Measurements from ENCODE around the gene FBP2.
A peak's percentile ranks its signal among the peaks of the same experiment; 100 is the strongest.
"Not testable (repeated sequence)": the region's sequence is repeated elsewhere in the genome, so short reads cannot be mapped to it uniquely, and the experiment has no call there.

The FBP2 gene

DNA sequence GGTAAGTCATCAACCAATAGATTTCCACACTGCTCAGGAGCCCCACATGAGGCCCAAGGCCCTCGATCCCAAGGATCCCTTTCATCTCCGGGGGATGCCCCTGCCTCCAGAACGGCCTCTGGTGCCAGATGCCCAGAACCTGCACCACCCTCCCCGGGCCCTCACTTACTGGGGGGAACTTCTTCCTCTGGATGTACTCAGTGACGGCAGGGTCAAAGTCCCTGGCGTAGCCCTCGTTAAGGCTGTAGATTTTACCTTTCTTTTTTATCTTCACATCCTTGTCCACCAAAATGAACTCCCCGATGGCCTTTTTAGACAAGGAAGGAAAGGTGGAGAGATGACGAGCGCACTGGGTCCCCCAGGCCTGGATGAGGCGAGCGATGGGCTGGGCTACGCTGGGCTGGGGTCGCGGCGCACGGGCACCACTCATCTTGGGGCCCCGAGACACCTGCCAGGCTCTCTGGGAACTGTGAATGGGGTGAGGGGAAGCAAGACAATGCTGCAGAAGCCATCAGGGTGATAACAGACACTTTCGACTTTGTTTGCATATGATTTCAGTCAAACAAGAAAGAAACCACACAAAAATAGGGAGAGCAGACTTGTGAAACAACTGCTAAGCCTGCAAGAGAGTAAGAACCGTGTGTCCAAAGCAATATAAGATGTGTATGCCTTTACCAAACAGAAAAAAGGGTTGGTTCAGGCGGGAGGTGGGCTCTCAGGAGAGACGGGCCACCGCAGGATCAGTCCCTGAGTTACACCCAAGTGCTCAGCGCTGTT is 13.2 kb upstream of the FBP2 start:
- no peak for DNase-seq (ENCODE audit: low spot score)

DNA sequence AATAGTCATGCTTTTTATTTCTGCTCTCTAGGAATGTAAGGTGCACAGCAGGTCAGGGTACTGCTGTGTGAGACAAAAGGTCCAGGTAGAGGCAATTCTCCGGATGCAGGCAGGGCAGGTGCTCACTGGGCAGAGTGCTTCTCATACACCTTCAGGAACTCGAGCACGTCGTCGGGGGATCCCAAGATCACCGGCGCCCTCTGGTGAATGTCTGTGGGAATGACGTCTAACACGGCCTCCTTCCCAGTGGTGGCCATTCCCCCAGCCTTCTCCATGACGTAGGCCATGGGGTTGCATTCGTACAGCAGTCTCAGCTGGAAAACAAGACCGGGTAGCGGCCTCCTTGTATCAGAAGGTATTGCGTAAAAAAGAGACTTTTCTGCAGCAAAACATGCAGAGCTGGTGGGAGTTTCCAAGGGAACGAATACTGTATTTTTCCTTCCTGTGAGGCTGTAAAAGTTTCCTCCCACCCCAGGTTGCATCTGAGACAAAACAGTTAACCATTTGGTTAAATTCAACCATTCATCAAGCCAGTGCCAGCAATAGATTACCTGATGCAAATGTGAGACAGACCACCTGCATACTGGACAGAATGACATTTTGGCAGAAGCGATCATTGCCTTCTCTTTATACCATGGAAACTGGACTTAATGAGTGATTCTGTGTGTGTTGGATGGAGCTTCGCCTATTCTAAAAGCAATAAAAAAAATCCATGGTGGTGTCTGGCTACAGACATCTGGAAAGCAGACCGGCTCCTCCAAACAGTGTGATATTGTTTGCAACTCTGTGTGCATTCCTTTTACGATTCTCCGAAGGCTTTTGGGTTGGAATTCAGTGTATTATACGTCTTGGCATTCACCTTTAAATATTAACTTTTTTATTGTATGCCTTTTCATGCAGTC is 9.9 kb upstream of the FBP2 start:
- DNase-seq (ENCODE audit: low spot score): peak; percentile 75

DNA sequence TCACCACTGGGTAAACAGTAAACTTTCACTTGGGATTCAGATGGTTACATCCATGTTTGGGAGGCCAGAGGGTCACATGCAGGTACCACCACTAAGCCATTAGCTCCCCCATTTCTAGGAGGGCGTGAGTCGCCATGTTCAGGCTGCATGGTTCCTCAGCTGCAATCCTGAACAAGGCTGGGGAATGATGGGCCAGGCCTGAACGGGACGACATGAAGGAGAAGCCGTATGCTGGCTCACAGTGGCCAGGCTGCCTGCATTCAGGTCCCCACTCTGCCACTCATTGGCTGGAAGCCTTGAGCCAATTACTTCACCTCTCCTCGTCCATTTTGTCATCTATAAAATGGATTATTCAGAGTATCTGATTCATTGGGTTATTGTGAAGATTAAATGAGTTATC is 9.0 kb upstream of the FBP2 start:
- DNase-seq (ENCODE audit: low spot score): no peak

DNA sequence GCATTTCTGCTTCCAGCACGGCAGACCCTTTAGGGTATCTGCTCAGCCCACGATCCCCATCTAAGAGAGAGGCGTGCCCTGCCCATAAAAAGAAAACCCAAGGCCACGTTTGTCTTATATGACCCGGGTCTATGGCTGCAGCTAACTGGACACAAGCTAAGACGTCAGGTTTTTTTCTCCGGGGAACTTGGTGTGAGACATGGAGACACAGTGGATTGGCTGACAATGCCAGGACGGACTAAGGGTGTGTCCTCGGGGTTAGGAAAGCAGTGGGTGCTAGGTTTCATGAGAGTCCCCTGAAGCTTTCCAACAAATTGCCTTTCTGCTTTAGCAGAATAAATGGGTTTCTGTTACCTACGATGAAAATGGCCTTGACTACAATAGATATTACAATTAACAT is 7.1 kb upstream of the FBP2 start:
- DNase-seq (ENCODE audit: low spot score): no peak

DNA sequence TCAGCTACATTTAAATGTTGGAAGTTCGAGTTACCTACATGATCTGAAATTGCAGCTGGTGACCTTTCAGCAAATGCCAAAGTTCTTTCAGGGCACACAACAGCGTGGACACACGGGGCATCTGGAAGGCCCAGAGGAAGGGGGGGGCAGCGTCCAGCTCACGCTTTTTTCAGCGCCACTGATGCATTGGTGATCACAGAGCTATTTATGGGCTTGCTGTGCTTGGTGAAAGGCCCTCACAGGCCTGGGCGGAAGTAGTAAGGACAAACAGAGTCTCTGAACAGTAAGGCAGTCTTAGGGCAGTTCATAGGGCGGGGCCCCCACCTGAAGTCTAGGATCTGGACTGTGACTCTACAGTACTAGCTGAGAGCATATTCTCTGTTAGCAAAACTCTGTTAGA is 6.6 kb upstream of the FBP2 start:
- no peak for DNase-seq (ENCODE audit: low spot score)

DNA sequence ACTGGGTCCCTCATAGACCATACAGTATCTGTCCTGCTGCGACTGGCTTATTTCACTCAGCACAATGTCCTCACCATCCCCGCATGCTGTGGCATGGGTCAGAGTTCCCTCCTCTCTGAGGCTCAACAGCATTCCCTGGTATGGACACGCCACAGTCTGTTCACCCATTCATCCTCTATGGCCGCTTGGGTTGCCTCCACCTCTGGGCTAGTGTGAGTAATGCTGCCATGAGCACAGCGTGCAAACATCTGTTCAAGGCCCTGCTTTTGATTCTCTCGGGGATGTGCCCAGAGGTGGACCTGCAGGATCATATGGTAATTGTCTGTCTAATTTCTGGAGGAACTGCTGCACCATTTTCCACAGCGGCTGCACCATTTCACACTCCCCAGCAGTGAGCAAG is 5.5 kb upstream of the FBP2 start:
- no peak for DNase-seq (ENCODE audit: low spot score)

DNA sequence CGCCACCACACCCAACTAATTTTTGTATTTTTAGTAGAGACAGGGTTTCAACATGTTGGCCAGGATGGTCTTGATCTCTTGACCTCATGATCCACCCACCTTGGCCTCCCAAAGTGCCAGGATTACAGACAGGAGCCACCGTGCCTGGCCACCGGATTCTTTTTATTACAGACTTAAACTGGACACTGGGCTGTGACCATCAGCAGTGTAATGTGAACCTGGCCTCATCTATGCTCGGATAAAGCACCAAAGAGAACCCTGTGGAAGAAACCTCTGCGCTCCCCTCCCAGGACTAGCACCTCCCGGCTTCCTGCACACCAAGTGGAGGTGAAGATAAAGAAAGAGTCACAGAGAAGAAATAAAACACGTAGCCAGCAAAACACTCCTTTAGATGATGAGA is 941 bp downstream of the FBP2 start:
- DNase-seq (ENCODE audit: low spot score): not testable (repeated sequence)

DNA sequence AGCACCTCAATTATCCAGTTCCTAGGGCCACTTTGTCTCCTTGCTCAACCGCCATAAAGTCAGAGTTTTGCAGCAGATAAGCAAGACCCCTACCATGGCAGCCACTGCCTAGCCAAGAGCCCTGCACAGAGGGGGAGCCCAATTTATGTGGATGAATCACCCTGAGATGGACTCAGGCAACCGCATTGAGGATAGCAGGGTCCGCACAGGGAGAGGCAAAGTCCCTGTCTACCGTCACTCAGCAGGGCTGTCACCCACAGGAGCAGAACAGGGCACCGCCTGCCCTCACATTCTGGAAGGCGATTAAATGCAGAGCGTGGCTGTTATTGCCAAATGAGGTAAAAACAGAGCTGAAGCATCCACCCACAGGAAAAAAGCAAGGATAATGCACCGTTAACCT is 1.7 kb downstream of the FBP2 start:
- DNase-seq (ENCODE audit: low spot score): no peak

DNA sequence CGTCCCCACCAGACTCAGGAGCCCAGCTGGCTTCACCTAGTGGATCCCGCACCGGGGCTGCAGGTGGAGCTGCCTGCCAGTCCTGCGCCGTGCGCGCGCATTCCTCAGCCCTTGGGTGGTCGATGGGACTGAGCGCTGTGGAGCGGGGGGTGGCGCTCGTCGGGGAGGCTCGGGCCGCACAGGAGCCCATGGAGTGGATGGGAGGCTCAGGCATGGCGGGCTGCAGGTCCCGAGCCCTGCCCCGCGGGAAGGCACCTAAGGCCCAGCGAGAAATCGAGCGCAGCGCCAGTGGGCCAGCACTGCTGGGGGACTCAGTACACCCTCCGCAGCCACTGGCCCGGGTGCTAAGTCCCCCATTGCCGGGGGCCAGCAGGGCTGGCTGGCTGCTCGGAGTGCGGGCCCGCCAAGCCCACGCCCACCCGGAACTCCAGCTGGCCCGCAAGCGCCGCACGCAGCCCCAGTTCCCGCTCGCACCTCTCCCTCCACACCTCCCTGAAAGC is 2.5 kb downstream of the FBP2 start:
- DNase-seq (ENCODE audit: low spot score): not testable (repeated sequence)

DNA sequence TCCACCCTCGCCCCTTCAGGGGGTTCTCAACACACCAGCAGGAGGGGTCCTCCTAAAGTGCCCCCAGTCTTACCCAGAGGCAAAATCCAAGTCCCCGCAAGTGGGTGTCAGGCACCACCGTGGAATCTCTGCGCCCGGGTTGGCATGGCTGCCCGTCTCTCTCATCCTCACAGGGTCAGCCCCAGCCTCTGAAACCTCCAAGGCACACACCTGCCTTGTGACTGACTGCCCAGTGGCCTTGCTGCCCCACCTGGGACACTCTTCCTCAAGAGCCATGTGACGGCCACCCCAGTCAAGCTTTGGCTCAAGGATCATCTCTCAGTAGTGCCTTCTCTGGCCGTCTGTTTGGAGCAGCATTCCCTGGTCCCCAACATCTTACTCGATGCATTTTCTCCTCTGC is 4.9 kb downstream of the FBP2 start:
- no peak for DNase-seq (ENCODE audit: low spot score)

DNA sequence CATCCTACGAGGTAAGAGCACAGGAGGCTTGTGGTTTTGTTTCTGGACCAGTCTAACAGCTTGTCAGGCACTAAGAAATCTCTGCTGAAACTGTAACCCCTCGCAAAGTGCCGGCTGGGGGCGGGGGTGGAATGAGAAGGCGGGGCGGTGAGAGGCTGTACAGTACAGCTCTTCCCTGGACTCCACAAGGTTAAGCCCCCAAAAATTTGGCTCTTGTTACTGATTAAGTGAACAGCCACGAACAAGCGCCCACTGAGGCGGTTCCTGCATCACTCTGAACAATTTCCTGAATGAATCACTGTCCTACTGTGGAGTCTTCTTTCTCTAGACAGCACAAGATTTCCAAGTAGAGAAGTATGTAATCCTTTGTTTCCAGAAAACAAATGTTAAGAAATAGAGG is 6.8 kb downstream of the FBP2 start:
- no peak for DNase-seq (ENCODE audit: low spot score)

DNA sequence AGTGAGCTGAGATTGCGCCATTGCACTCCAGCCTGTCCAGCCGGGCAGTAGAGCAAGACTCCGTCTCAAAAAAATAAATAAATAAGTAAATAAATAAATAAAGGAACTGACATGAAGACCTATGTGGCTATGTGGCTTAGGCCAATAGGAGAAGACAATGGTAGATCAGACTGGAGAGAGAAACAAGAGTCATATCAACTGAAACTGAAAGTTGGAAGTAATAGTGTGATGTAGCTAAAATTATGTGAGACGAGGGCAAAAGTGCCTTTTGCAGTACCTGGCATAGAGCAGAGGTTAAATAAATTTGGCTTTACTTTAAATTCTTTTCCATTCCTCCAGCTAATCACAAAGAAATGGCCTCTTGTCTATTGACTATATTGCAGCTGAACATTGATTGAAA is 7.3 kb downstream of the FBP2 start:
- DNase-seq (ENCODE audit: low spot score): no peak

DNA sequence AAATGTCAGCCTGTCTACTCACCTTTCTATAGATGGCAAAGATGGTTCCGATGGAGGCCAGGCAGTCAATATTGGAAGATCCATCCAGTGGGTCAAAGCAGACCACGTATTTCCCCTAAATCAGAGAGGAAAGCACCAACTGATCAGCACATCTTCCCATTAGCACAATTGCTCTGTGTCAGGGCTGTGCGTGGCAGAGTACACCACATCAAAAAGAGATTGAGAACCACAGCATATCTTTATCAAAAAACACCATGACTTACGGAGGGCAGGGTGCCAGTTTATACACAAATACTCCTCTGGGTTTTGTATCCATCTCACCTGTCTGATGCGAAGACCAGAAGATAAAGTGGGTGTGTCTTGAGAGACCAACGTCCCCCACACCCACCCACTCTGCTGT is 9.1 kb downstream of the FBP2 start:
- no peak for DNase-seq (ENCODE audit: low spot score)

DNA sequence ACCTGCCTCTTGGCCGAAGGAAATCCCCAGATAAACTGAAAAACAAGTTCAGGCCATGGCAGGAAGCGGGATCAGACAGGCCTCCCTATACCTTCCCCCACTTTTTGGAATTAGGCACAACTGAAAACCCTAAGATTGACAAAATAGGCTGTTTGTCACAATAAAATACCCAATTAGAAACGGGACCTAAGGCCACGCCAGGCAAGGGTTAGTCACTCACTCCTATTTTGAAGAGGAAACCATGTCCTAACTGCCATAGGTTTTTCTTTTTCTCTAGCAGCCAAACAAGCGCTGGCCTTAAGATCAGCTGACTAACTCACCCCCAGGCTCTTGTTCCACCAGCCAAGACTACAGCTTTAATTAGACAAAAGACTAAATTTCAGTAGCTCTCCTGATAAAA is 11.9 kb downstream of the FBP2 start:
- no peak for DNase-seq (ENCODE audit: low spot score)

DNA sequence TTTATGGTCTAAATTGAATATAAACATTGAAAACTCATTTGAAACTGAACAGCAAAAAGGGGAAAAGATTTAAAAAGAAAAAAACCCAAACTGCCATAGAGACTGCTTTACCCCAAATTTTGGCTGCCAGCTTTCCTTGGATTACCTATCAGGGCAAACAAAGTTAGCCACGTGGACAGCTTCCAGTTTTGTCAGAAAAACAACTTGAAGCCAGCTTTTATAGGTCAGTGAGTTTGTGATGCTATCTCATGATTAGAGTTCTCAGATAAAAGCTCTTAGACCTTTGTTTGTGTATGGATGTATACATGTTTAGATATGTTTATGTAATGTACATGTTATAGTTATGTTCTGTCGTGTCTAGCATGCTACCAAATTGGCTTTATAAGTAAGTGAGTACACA is 16.1 kb downstream of the FBP2 start:
- DNase-seq (ENCODE audit: low spot score): no peak

DNA sequence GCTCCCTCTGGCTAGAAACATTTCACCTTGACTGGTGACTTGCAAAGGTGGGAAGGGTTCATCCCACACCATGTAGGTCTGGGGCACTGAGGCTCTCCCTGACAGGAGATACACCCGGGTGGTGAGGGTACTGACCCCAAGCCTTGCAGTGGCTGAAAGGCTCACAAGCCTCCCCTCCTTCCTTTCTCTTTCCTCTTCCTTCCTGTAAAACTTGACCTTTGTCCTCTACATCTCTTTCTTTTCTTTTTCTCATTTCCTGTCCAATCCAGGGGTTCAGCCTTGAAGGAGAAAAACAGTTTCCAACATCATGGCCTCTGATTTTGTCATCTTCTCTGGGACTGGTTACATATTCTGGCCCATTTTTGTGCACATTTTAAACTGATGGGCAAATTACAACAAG is 16.6 kb downstream of the FBP2 start:
- no peak for DNase-seq (ENCODE audit: low spot score)

DNA sequence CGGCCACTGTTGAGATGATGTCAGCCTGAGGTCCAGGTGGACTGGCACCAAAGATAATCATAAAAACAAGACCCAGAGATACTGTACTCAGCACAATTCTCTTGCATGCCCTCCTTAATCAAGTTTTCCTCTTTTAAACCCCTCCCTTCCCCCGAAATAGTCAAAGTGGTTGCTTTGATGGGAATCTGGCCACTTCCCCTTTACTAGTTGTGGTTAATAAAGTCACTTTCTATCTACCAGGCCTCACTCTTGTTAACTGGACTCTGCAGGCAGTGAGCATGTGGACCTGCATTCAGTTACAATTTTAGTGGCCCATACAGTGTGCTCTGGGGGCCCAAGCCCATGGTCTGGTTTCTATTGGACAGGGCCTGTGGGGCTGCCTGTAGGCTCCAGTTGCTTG is 17.5 kb downstream of the FBP2 start:
- no peak for DNase-seq (ENCODE audit: low spot score)

DNA sequence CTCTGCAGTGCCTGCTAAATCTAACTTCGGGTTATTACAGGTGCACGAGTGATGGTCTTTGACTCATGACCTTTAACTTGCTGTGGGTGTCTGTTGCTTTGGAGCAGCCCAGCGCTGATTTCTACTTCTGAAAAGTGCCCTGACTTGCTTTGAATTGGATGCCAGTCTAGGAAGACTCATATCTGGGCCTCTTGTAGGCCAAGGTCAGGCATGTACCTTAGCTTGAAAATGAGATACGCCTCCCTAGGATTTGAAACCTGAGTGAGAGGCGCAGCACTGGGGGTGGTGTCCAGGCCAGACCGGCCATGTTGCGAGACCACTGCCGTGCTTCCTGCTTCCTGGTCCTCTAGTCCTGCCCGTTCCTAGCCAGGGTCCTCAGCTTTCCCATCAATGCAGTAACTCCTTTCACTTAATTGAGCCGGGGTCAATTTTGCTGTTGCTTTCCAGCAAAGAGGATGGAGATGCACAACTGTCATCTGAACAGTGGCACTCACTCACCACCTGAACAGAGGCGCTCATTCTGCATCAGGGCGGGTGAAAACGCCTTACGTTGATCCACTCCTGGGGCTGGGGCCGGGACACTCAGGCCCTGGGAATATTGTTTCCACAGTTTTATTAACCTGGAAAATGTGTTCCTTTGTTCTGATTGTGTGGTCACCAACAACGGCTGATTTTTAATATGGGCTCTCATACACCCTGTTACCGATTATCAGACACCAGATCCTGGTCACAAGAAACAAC is 24.5 kb downstream of the FBP2 start:
- no peak for DNase-seq (ENCODE audit: low spot score)

DNA sequence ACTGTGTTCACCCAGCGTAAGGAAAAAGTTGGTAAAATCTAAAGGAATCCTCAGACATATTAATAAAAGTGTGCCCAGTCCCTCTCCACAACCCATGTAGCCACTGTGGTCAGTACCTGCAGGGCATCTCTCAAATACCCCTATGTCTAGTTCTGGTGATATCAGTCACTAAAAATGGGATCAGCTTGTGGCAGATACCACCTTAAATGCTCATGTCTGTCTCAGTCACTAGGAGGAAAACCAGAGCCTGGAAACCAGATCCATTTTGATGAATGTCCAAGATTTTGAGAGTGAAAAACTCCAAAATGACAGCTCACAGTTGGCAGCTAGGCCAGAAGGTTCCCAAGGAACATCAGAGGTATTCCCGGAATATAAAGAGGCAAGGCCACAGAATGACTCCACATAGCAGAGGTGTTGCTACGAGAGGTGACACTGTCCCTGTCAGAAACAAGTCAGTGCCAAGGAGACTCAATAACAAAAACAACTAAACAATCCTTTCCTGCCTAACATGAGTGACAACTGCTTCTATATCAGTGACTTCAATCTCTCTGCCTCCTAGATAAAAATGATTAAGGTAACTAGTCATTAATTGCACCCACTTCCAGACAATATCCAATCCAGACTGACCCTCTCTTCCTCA is 25.3 kb downstream of the FBP2 start:
- no peak for DNase-seq (ENCODE audit: low spot score)

DNA sequence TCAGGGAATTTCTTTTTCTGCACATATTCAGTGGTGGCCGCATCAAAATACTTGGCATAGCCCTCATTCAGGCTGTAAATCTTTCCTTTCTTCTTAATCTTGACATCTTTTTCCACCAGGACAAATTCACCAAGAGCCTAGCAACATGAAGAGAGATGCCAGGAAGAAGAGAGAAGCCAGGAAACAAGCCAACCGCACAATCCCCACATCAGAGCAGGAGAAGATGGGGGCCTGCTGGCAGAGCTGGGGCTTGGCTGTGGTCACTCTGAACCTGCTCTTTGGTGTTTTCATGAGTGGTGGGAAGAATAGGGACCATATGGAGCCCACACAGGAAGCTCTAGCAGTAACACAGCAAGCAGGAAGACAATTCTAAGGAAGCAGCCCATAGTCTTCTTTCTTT is 26.4 kb downstream of the FBP2 start:
- no peak for DNase-seq (ENCODE audit: low spot score)

DNA sequence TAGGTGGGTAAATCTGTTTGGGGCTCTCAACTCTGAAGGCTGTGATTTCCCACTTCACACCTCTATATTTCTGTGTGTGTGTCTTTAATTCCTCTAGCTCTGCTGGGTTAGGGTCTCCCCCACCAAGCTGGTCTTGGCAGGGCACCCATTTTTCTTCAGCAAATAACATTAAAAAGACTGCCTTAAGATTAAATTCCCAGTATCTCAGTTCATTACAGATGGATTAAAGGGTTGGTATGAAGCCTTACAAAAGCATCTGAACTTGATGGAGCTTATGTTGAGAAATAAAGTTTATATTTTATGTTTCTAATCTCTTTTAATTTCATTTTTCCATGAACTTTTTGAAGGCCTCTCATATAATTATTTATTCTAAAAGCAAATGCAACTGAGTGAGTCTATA is 27.1 kb downstream of the FBP2 start:
- no peak for DNase-seq (ENCODE audit: low spot score)

DNA sequence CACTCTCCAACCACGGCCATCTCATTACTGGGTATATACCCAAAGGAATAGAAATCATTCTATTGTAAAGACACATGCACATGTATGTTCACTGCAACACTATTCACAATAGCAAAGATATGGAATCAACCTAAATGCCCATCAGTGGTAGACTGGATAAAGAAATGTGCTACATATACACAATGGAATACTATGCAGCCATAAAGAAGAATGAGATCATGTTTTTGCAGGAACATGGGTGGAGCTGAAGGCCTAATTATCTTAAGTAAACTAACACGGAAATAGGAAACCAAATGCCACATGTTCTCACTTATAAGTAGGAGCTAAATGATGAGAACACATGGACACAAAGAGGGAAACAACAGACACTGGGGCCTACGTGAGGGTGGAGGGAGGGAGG is 29.3 kb downstream of the FBP2 start:
- not testable (repeated sequence) for DNase-seq (ENCODE audit: low spot score)
